HG03159 (cell line): Measurements from ENCODE around the gene CDIPT.

Experiments used
- ATAC-seq: cut with Tn5 transposase; IDR thresholded peaks from one replicate; pipeline ENCODE4 v1.9.1; 2021; ENCODE audit warnings: mild to moderate bottlenecking, moderate library complexity; ENCODE audit not compliant: unreplicated experiment

Gene CDIPT

GRCh38 chr16:29860218-29860617 is 2.8 kb downstream of the CDIPT start:
- ATAC-seq, result no peak

DNA sequence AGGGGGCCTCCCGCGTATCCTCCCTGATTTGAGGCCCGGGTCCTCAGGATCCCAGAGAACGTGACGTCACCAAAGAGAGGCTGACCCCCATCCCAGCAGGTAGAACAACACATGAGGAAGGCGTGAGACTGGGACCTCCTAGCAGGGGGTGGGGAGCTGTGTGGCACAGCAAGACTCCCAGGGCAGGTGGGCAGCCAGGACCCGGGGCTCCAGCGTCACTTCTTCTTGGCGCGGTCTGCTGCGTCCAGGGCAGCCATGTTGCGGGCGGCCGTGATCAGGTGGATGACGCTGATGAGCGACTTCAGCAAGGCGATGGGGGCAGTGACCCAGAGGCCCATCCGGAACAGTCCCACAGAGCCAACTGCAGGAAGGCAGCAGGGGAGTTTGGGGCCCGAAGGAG is 4.1 kb downstream of the CDIPT start:
- no peak for ATAC-seq

GRCh38 chr16:29858149-29858849 is 4.7 kb downstream of the CDIPT start:
- no peak for ATAC-seq

DNA sequence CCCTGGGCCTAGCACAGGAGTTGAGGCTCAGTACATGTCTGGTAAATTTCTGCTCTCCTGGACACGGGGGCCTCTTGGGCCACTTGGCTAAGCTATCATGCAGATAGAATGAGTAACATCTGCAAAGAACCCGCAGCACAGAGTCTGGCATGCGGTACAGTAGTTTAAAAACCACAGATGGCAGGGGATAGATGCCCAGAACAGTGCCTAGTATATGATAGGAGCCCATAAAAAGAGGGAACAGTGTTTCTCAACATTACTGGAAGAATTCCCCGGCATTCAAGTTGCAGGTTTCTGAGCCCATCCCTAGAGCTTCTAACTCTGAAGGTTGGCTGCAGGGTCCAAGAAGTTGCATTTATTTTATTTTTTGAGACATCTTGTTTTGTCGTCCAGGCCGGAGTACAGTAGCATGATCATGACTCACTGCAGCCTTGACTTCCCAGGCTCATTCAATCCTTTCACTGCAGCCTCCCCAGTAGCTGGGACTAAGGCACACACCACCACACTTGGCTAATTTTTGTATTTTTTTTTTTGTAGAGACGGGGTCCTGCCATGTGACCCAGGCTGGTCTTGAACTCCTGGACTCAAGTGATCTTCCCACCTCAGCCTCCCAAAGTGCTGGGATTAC is 5.8 kb downstream of the CDIPT start:
- no peak for ATAC-seq

DNA sequence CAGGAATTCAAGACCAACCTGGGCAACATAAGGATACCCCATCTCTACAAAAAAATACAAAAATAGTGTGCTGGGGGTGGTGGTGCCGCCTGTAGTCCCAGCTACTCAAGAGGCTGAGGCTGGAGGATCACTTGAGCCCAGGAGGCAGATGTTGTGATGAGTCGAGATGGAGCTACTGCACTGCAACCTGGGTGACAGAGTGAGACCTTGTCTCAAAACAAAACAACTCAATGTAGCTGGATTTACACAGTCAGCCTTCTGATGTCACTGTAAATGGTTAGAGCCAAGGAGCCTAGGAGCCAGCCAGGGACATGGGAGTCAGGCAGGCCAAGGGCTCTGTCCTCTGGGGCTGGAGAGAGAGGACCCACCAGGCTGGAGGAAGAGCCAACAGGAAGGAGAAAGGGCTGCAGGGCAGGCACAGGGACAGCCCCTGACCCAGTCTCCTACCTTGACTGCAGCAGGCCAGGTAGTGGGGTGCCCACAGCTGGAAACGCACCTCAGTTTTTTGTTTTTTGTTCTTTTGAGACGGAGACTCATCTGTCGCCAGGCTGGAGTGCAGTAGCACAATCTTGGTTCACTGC is 8.4 kb downstream of the CDIPT start:
- no peak for ATAC-seq

DNA sequence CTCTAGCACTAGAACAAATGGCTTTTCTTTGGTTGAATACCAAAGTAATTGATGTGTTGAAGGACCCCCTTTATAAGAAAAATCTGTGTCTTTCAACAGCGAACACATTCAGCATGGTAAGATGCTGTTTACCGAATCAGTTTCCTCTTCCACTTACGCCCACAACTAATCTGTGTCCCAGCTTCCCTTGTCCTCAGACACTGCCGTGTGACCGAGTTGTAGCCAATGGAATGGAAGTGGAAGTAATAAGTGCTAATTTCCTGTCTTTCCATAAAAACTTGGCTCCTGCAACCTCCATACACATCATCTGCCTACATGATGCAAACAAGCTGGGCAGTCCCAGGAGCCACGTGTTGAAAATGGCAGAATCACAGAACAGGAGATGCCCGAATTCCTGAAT is 10.4 kb downstream of the CDIPT start:
- no peak for ATAC-seq

GRCh38 chr16:29850998-29851397 is 12.0 kb downstream of the CDIPT start:
- ATAC-seq, result no peak

DNA sequence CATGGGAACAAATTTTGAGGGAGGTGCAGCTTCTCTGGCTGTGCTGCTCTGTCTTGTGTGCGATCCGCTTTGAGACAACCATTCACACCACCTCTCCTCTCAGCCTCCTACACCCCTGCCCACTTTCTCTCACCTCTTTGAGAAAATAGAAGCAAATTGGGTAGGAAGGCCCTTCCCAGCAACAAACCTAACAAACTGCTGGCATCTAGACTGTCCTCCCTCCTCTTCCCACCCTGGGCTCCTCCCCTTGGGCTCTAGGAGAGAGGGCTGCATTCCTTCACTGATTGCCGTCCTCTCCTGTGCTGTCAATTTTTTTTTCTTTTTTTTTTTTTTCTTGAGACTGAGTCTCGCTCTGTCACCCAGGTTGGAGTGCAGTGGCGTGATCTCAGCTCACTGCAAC is 13.5 kb downstream of the CDIPT start:
- ATAC-seq, result no peak

- ATAC-seq, result no peak
These were observed 14.4 kb downstream of the CDIPT start for GRCh38 chr16:29848420-29849297.

GRCh38 chr16:29845656-29846055 is 17.4 kb downstream of the CDIPT start:
- no peak for ATAC-seq

GRCh38 chr16:29844575-29845331 is 18.3 kb downstream of the CDIPT start:
- ATAC-seq, result no peak

GRCh38 chr16:29843931-29844330 is 19.1 kb downstream of the CDIPT start:
- ATAC-seq, result no peak

DNA sequence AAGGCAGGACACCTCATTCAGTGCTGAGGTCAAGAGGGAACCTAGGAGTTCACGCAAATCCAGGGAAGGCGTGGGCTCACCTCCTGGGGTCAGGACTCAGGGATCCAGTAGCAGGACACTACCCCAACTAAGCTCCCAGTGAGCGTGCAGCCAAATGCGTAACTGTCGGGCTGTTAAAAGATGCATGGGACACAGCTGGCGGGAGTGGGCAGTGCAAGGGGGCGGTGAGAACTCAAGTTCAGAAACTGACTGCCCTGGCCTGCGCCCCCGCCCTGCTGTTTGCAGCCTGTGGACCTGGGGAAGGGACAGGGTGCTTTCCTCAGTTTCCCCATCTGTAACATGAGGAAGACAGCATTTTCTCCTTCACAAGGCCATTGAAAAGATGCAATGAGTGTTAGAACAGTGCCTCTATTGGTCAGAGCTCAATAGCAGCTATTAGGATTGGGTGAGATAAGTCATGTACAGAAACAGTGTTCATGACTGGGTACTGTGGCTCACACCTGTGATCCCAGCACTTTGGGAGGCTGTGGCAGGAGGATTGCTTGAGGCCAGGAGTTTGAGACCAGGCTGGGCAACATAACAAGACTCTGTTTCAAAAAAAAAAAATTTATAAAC is 20.2 kb downstream of the CDIPT start:
- no peak for ATAC-seq

GRCh38 chr16:29841631-29842030 is 21.4 kb downstream of the CDIPT start:
- ATAC-seq, result no peak

DNA sequence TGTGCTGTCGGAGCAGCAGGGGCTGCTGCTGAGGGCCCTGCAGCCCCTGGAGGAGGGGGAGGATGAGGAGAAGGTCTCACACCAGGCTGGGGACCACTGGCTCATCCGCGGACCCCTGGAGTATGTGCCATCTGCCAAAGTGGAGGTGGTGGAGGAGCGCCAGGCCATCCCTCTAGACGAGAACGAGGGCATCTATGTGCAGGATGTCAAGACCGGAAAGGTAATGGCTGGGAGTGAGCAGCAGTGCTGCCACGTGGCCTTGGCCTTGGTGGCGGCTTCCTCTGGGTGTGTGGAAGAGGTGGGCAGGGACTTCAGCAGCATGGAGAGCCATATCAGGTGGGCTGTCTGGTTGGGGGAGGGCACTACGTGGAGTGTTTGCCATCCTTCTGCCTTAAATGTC is 22.8 kb downstream of the CDIPT start:
- no peak for ATAC-seq

GRCh38 chr16:29839822-29840221 is 23.2 kb downstream of the CDIPT start:
- no peak for ATAC-seq

DNA sequence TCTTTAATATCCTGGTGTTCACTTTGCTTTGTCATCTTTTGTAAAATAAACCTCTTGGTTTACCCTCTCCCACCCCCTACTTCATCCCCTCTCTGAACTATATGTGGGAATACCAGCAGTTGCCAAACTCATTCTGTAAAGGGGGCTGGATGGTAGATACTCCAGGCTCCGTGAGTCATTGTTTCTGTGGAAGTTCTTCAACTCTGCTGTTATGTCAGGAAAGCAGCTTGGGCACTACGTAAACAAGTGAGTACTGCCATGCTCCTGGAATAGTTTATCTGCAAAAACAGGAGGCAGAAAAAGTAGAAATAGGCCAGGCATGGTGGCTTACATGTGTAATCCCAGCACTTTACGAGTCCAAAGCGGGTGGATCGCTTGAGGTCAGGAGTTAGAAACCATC is 25.2 kb downstream of the CDIPT start:
- ATAC-seq, result no peak

- ATAC-seq, result no peak
These were observed 26.4 kb downstream of the CDIPT start for GRCh38 chr16:29836623-29837022.

GRCh38 chr16:29835926-29836325 is 27.1 kb downstream of the CDIPT start:
- ATAC-seq, result no peak

- ATAC-seq, result no peak
These were observed 28.9 kb downstream of the CDIPT start for GRCh38 chr16:29834079-29834478.
